Stimulated activated CD8-positive, alpha-beta memory T cell treated with anti-CD3 and anti-CD28 coated beads, Interleukin-7, amount 100 ng/mL, for 24 hours (primary cell): ENCODE measurements around the gene DLX5.

Source experiments
- DNase-seq: peaks from one replicate; pipeline ENCODE4 v3.0.0-alpha.2; 2020; ENCODE audit warnings: low read depth

The DLX5 gene

DNA sequence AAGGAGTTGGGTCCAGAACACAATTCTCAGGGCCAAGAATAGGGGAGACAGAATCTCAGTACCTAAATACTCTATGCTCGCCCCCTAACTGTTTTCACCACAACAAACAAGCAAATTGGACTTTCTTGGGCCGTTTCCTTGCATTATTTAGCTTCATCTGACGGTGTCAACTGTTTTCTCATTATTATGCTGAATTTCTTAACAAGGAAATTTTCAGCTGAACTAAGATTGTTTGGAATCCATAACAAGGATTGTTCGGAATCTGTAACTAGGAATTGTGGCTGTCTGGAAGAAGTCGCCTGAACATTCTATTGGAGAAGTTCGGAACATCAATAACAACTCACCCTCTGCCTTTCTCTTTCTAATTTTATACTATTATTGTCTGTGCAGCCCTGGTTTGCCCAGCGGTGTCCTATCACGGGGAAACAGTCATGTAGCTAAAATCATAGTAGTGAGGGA lies 34.7 kb downstream of the DLX5 start:
- DNase-seq: no peak

DNA sequence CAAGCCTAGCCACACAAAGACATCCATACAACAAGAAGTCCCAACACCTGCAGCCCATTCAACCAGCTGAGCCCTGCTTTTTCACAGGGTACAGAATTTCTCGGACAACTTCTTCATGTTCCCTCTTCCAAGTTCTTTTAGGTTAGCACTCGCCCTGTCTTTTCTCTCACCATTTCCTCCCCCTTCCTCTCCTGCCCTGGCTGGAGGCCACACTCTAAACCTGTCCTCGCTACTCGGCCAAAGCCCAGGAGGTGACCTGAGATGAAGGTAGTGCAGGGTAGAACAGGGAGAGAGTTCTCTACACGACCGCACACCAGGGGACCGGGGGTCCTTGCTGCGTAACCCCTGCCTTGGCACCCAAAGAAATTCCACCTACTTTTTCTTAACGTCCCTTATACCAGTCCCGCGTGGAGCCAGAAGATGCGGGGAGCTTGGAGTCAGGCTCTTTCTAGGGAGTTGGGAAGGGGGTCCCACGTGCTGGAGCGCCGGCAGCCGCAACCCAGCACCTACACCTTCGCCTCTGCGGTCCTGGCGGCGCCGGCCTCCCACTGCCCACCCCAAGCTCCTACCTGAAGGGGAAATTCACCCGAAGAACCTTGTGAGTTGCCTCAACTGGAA lies 35.3 kb downstream of the DLX5 start:
- no peak for DNase-seq

DNA sequence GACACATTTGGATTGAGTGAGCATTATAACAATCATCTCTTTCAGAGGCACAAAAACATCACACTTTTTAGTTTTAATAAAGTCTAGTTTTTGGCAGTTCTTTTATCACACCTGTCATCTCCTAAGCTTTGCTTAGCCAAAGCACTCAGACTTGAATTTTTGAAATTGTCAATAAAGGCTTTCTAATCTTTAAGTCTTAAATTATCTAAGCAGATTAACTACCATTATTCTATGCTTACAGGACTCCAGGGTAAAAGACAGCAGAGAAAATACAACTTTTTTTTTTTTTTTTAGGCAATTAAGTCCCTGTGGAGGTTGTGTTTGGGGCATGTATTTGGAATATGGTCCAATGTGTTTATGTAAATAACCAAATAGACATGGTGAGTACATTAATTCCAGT lies 36.9 kb downstream of the DLX5 start:
- DNase-seq: no peak

DNA sequence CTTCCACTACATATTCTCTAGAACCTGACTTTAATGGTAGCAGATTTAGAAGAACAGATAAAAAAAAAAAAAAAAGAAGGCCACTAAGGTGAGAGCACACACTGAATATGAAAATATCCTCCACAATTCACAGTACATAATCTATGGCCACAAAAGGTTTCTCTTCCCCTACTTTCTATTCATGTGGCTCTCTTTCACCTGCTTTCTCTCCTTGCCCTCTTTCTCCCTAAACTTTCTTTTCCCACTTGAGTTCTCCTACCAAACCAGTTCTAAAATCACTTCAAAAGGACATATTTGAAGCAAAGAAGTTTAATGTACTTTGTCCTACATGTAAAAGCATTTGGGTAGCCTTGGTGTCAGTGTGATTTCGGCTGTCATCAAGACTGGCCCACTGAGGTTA lies 37.7 kb downstream of the DLX5 start:
- DNase-seq: no peak

GRCh38 chr7:96985992-96986391 lies 38.6 kb downstream of the DLX5 start:
- DNase-seq: no peak

GRCh38 chr7:96982586-96982985 lies 42.0 kb downstream of the DLX5 start:
- DNase-seq: no peak

GRCh38 chr7:96979551-96980276 lies 44.9 kb downstream of the DLX5 start:
- no peak for DNase-seq

GRCh38 chr7:96977445-96977844 lies 47.2 kb downstream of the DLX5 start:
- DNase-seq: no peak

DNA sequence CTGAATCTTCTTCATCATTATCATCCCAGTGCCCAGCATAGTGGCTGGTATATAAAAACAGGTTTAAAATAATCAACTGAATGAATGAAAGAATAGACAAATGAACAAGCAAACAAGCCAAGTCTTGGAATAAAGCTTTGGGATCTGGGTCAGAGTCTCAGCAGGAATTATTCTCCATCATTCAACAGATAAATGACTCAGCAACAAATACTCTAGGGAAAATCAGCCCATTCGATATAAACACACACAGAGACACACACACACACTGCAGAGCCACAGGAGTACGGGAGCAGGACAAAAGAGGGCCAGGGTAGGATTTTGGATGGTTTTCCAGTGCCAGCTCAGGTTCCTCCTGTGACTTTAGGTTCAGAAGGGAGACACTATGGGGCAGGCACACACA lies 48.5 kb downstream of the DLX5 start:
- DNase-seq: no peak

DNA sequence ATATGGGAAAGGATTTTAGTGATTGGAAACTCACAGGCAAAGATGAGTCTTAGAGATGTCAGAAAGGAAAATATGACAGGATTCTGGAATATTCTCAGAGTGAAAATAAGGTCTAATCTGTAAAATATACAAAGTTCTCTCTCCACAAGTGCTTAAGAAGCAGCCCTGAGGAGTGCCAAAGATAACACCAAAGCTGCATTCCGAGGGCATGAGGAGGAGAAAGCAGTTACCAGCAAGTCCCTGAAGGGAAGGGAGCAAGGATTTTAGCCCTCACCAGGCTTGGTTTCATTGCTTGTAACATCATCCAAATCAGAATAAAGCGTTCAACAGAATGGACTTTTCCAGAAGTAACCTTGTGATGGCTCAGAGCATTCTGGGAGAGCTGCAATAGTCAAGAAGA lies 50.6 kb downstream of the DLX5 start:
- DNase-seq: no peak

DNA sequence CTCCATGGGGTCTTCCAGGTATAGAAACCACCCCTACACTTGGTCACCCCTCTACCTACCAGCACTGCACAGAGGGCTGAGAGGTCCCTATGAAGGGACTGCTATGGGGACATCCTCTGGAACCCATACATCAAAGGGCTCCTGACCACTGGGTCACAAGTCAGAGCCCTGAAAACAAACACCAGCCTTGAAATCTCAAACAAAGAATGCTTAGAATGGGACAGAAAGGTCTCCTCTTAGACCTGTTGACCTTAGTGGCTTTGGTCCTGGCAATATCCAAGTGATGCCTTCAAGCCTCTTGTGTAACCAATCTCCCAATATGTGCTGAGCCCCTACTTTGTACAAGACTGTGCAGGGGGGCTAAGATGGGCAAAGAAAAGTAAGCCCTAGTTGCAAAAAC lies 53.9 kb downstream of the DLX5 start:
- DNase-seq: no peak
